HepG2 (cell line): Measurements from ENCODE around the gene PCDHGB1. TPM values are rescaled to one million over a fixed set of nuclear protein-coding genes. Genes with fewer than 3 reads are reported as not detected.

Experiments
- ARNTL ChIP-seq: sonication (generic); formaldehyde crosslinking; IDR thresholded peaks from 2 replicates; pipeline ENCODE4 v1.4.0; 2020; ENCODE audit warnings: mild to moderate bottlenecking, missing genetic modification reagents
- ATF1 ChIP-seq: IDR thresholded peaks from 2 replicates; pipeline ENCODE4 v1.6.1; 2016; ENCODE audit warnings: mild to moderate bottlenecking, control low read depth
- CCAR2 ChIP-seq: fragments of 200-400 bp; formaldehyde crosslinking; optimal IDR thresholded peaks from 2 replicates; pipeline ENCODE3; 2018; ENCODE audit warnings: low read depth, mild to moderate bottlenecking, low read length, moderate library complexity
- MXD4 ChIP-seq: IDR thresholded peaks from 2 replicates; pipeline ENCODE4 v1.6.1; 2016; ENCODE audit warnings: mild to moderate bottlenecking, missing biosample characterization, missing genetic modification reagents
- NFYB ChIP-seq: sonication (generic); formaldehyde crosslinking; IDR thresholded peaks from 2 replicates; pipeline ENCODE4 v1.4.0; 2020; ENCODE audit warnings: missing genetic modification reagents
- NR1H2 ChIP-seq: sonication (generic); formaldehyde crosslinking; IDR thresholded peaks from 2 replicates; pipeline ENCODE4 v1.8.1; 2022; ENCODE audit warnings: low read depth, missing genetic modification reagents, borderline replicate concordance
- PHF8 ChIP-seq: sonication (generic); formaldehyde crosslinking; IDR thresholded peaks from 2 replicates; pipeline ENCODE4 v1.5.0; 2020; ENCODE audit warnings: missing genetic modification reagents
- SCMH1 ChIP-seq: sonication (generic); formaldehyde crosslinking; IDR thresholded peaks from 2 replicates; pipeline ENCODE4 v1.9.0; 2021; ENCODE audit warnings: missing genetic modification reagents, mild to moderate bottlenecking, borderline replicate concordance
- SNRNP70 ChIP-seq: fragments of 200-400 bp; formaldehyde crosslinking; IDR thresholded peaks from 2 replicates; pipeline ENCODE4 v1.6.1; 2017; ENCODE audit warnings: mild to moderate bottlenecking, low read depth, low read length, moderate library complexity
- U2AF1 ChIP-seq: fragments of 200-400 bp; formaldehyde crosslinking; optimal IDR thresholded peaks from 2 replicates; pipeline ENCODE3; 2017; ENCODE audit warnings: mild to moderate bottlenecking, low read depth, low read length
- USF2 ChIP-seq, 2 experiments: sonication (generic) in 1 of 2; formaldehyde crosslinking in 1 of 2; IDR thresholded peaks; 2 replicates each; pipeline versions ENCODE4 v1.5.1 to v1.6.1; 2011 to 2020; ENCODE audit warnings: borderline replicate concordance in 1 of 2, low read depth in 1 of 2, low read length in 1 of 2, mild to moderate bottlenecking in 1 of 2, missing genetic modification reagents in 1 of 2, moderate library complexity in 1 of 2
- ZBED4 ChIP-seq: sonication (generic); formaldehyde crosslinking; IDR thresholded peaks from 2 replicates; pipeline ENCODE4 v1.4.0; 2020; ENCODE audit warnings: missing genetic modification reagents, borderline replicate concordance
- ZKSCAN8 ChIP-seq: IDR thresholded peaks from 2 replicates; pipeline ENCODE4 v1.6.1; 2016; ENCODE audit warnings: borderline replicate concordance, missing genetic modification reagents, missing compliant biosample characterization
- ZNF317 ChIP-seq: sonication (generic); formaldehyde crosslinking; IDR thresholded peaks from 2 replicates; pipeline ENCODE4 v1.5.0; 2020; ENCODE audit warnings: mild to moderate bottlenecking, missing genetic modification reagents
- ZNF652 ChIP-seq: IDR thresholded peaks from 2 replicates; pipeline ENCODE4 v1.6.1; 2016; ENCODE audit warnings: low read depth, borderline replicate concordance
- ZNF678 ChIP-seq: sonication (generic); formaldehyde crosslinking; IDR thresholded peaks from 2 replicates; pipeline ENCODE4 v1.4.0; 2020; ENCODE audit warnings: mild to moderate bottlenecking, missing genetic modification reagents
- polyA plus RNA-seq, 8 experiments: library from polyadenylated mRNA; depleted of rRNA in 3 of 8; stranded (reverse) in 7 of 8; unstranded in 1 of 8; fragments of >200 nt; fragmentation: Illumina TruSeq in 4 of 8; extraction: Trizol in 4 of 8; gene quantifications; 2 replicates each; pipeline versions ENCODE4 v1.2.1 to v1.2.3, GENCODE V29; 2011 to 2016; ENCODE audit warnings: low read depth in 4 of 8, missing spikeins in 1 of 8, mixed read lengths in 1 of 8; ENCODE audit not compliant: insufficient read depth in 1 of 8
- total RNA-seq, 5 experiments: library from RNA; depleted of rRNA; stranded (reverse); fragments of >200 nt; fragmentation: Illumina TruSeq; extraction: Trizol; gene quantifications; 2 replicates each; pipeline ENCODE4 v1.2.3, GENCODE V29; 2016; ENCODE audit warnings: low read depth in 1 of 5
- TF ChIP-seq, protein P1 (sequence below): sonication (generic); formaldehyde crosslinking; IDR thresholded peaks from 2 replicates; pipeline ENCODE4 v1.4.0; 2020; ENCODE audit warnings: missing genetic modification reagents, borderline replicate concordance
- TF ChIP-seq, protein P2 (sequence below): sonication (generic); formaldehyde crosslinking; IDR thresholded peaks from 2 replicates; pipeline ENCODE4 v1.5.0; 2020; ENCODE audit warnings: missing genetic modification reagents
- TF ChIP-seq, protein P3 (sequence below): sonication (generic); IDR thresholded peaks from 2 replicates; pipeline ENCODE4 v1.6.1; 2016; ENCODE audit warnings: low read depth, borderline replicate concordance

PCDHGB1 gene
- total and polyA plus RNA-seq, 2 of the 13 experiments (the other 11 are each of a cell fraction or from before 2014, with no cell fraction given) = 1.0 to 2.6 TPM

GRCh38 chr5:141320225-141321169, 29.4 kb upstream of the PCDHGB1 start, which contains the start of gene TAF7 (continued):
- TF ChIP-seq SNRNP70 = no peak
- TF ChIP-seq NFYB (CRISPR knock-in tag) = no peak
- TF ChIP-seq, protein P1, sequence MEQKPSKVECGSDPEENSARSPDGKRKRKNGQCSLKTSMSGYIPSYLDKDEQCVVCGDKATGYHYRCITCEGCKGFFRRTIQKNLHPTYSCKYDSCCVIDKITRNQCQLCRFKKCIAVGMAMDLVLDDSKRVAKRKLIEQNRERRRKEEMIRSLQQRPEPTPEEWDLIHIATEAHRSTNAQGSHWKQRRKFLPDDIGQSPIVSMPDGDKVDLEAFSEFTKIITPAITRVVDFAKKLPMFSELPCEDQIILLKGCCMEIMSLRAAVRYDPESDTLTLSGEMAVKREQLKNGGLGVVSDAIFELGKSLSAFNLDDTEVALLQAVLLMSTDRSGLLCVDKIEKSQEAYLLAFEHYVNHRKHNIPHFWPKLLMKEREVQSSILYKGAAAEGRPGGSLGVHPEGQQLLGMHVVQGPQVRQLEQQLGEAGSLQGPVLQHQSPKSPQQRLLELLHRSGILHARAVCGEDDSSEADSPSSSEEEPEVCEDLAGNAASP = 0 out of 2 replicates have a peak, but pooled peaks have one; percentile 11
- TF ChIP-seq MXD4 (CRISPR knock-in tag) = no peak
- no peak for TF ChIP-seq USF2 (IDR thresholded peaks at IDR 0.05; ENCODE audit: low read depth, low read length)
- TF ChIP-seq USF2 (CRISPR knock-in tag; IDR thresholded peaks at IDR 0.05; ENCODE audit: borderline replicate concordance) = peak; percentile 49; the same call in 1 of the 2 replicates
- TF ChIP-seq PHF8 (CRISPR knock-in tag) = peak; percentile 99
- TF ChIP-seq, protein P2, sequence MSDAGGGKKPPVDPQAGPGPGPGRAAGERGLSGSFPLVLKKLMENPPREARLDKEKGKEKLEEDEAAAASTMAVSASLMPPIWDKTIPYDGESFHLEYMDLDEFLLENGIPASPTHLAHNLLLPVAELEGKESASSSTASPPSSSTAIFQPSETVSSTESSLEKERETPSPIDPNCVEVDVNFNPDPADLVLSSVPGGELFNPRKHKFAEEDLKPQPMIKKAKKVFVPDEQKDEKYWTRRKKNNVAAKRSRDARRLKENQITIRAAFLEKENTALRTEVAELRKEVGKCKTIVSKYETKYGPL (CRISPR knock-in tag) = peak; percentile 25; the same call in 1 of the 2 replicates
- no peak for TF ChIP-seq ZNF652 (CRISPR knock-in tag)
- peak; percentile 41 for TF ChIP-seq ARNTL
- 0 out of 2 replicates have a peak, but pooled peaks have one; percentile 20 for TF ChIP-seq NR1H2 (CRISPR knock-in tag)
- TF ChIP-seq U2AF1 = peak; percentile 69
- TF ChIP-seq ZNF678 (CRISPR knock-in tag) = peak; percentile 89
- TF ChIP-seq SCMH1 (CRISPR knock-in tag) = no peak
- 0 out of 2 replicates have a peak, but pooled peaks have one; percentile 46 for TF ChIP-seq ZBED4 (CRISPR knock-in tag)
- TF ChIP-seq ATF1 (CRISPR knock-in tag) = peak; percentile 68
- TF ChIP-seq CCAR2 = no peak
- TF ChIP-seq ZKSCAN8 (CRISPR knock-in tag) = peak; percentile 60; the same call in 1 of the 2 replicates
- TF ChIP-seq, protein P3, sequence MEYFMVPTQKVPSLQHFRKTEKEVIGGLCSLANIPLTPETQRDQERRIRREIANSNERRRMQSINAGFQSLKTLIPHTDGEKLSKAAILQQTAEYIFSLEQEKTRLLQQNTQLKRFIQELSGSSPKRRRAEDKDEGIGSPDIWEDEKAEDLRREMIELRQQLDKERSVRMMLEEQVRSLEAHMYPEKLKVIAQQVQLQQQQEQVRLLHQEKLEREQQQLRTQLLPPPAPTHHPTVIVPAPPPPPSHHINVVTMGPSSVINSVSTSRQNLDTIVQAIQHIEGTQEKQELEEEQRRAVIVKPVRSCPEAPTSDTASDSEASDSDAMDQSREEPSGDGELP = no peak
- peak; percentile 67 for TF ChIP-seq ZNF317 (CRISPR knock-in tag)
